B cell (primary cell): ENCODE data around the gene ERVW-1. TPM values are rescaled to one million over a fixed set of nuclear protein-coding genes. Genes with fewer than 3 reads are reported as not detected.

ENCODE experiments used
- ATAC-seq: fragments of 200-7000 bp; cut with Tn5 transposase; one replicate; pipeline ENCODE4 v1.10.0; 2021; ENCODE audit warnings: low read depth, mild to moderate bottlenecking, moderate number of reproducible peaks, moderate library complexity
- CTCF ChIA-PET: fragments of 350-600 bp; sonication (Branson Sonifier 250); formaldehyde crosslinking; loops from one replicate; lab custom pipeline; 2021; ENCODE audit warnings: antibody characterized with exemption, inconsistent platforms; lab: Charles Lee
- POLR2A ChIA-PET: fragments of 350-600 bp; sonication (Branson Sonifier 250); formaldehyde crosslinking; loops from one replicate; lab custom pipeline; 2021; ENCODE audit warnings: antibody characterized with exemption; lab: Charles Lee
- DNase-seq: peaks from one replicate; pipeline ENCODE4 v3.0.0; 2013
- H2AFZ ChIP-seq: 2 replicates; pipeline ENCODE4 v1.6.1; 2012; ENCODE audit warnings: mild to moderate bottlenecking, low read depth, low read length; ENCODE audit not compliant: insufficient read depth, poor library complexity, severe bottlenecking
- H3K27ac ChIP-seq, 2 donors: 1 replicate in 1 of 2; 2 replicates in 1 of 2; pipeline ENCODE4 v1.5.1; 2012 to 2013; ENCODE audit warnings: low read length in 2 of 2, mild to moderate bottlenecking in 2 of 2, moderate library complexity in 1 of 2
- H3K27me3 ChIP-seq, 4 experiments: fragments of 200-600 bp in 1 of 4; sonication (generic) in 1 of 4; replicated peaks in 1 of 4; 1 replicate in 2 of 4; 2 replicates in 2 of 4; pipeline versions ENCODE4 v1.6.1 to v1.7.0; 2013 to 2016; ENCODE audit warnings: low read length in 3 of 4, mild to moderate bottlenecking in 2 of 4, mixed read lengths in 1 of 4, moderate library complexity in 1 of 4; ENCODE audit not compliant: insufficient read depth in 4 of 4, control insufficient read depth in 3 of 4; ENCODE audit errors: control extremely low read depth in 1 of 4
- H3K36me3 ChIP-seq, 2 experiments: replicated peaks in 1 of 2; 1 replicate in 1 of 2; 2 replicates in 1 of 2; pipeline versions ENCODE4 v1.6.1 to v1.7.1; 2013; ENCODE audit warnings: low read length in 1 of 2; ENCODE audit not compliant: insufficient read depth in 2 of 2, control insufficient read depth in 1 of 2; ENCODE audit errors: control extremely low read depth in 1 of 2, extremely low read depth in 1 of 2
- H3K4me1 ChIP-seq, 2 donors: fragments of 200-600 bp in 1 of 2; sonication (generic) in 1 of 2; 1 replicate in 1 of 2; 2 replicates in 1 of 2; pipeline versions ENCODE4 v1.5.1 to v1.6.1; 2013 to 2017; ENCODE audit warnings: low read length in 2 of 2; ENCODE audit not compliant: control insufficient read depth in 2 of 2, insufficient read depth in 2 of 2
- H3K4me2 ChIP-seq: replicated peaks from 2 replicates; pipeline ENCODE3; 2012; ENCODE audit warnings: mild to moderate bottlenecking, low read depth, low read length; ENCODE audit not compliant: poor library complexity, severe bottlenecking
- H3K4me3 ChIP-seq, 5 experiments: fragments of 200-600 bp in 1 of 5; sonication (generic) in 1 of 5; 1 replicate in 3 of 5; 2 replicates in 2 of 5; pipeline versions ENCODE4 v1.5.1 to v1.7.0; 2011 to 2016; ENCODE audit warnings: low read length in 4 of 5, mild to moderate bottlenecking in 4 of 5, low read depth in 2 of 5, control low read depth in 1 of 5, moderate library complexity in 1 of 5; ENCODE audit not compliant: insufficient read depth in 1 of 5; ENCODE audit errors: control extremely low read depth in 1 of 5, extremely low read depth in 1 of 5
- H3K79me2 ChIP-seq: fragments of 200-600 bp; sonication (generic); one replicate; pipeline ENCODE4 v1.6.0; 2016; ENCODE audit warnings: low read length; ENCODE audit not compliant: control insufficient read depth, insufficient read depth
- H3K9ac ChIP-seq: fragments of 200-600 bp; sonication (generic); 2 replicates; pipeline ENCODE4 v1.6.1; 2017; ENCODE audit warnings: mild to moderate bottlenecking, low read length, moderate library complexity
- H3K9me3 ChIP-seq, 3 donors: one replicate each; pipeline versions ENCODE4 v1.6.1 to v1.7.1; 2013; ENCODE audit warnings: low read length in 2 of 3; ENCODE audit not compliant: control insufficient read depth in 2 of 3, insufficient read depth in 1 of 3; ENCODE audit errors: control extremely low read depth in 1 of 3
- H4K20me1 ChIP-seq: 2 replicates; pipeline ENCODE4 v1.6.0; 2012; ENCODE audit warnings: mild to moderate bottlenecking, low read length; ENCODE audit not compliant: insufficient read depth, control insufficient read depth, poor library complexity, severe bottlenecking
- H3K27ac Mint-ChIP-seq: one replicate; pipeline ENCODE4 v1.8.0; 2021; ENCODE audit warnings: mixed read lengths
- H3K27me3 Mint-ChIP-seq: one replicate; pipeline ENCODE4 v1.8.0; 2021; ENCODE audit warnings: mixed read lengths
- H3K4me1 Mint-ChIP-seq: one replicate; pipeline ENCODE4 v1.8.0; 2021; ENCODE audit warnings: mixed read lengths
- H3K4me3 Mint-ChIP-seq: one replicate; pipeline ENCODE4 v1.8.0; 2021; ENCODE audit warnings: mixed read lengths
- H3K9me3 Mint-ChIP-seq: one replicate; pipeline ENCODE4 v1.8.0; 2022; ENCODE audit warnings: mixed read lengths; ENCODE audit not compliant: insufficient read depth
- CTCF ChIP-seq: fragments of 200-600 bp; IDR thresholded peaks from one replicate; pipeline ENCODE4 v1.8.0; 2022; ENCODE audit warnings: antibody characterized with exemption, mild to moderate bottlenecking
- EZH2 ChIP-seq: IDR thresholded peaks from 2 replicates; pipeline ENCODE4 v1.6.1; 2012; ENCODE audit warnings: borderline replicate concordance, low read depth, mild to moderate bottlenecking, moderate library complexity, low read length; ENCODE audit not compliant: insufficient read depth, poor library complexity, severe bottlenecking
- WGBS: methylation state at CpG from one replicate; pipeline ENCODE4 v1.1.5; 2013; ENCODE audit warnings: missing lambda C conversion rate; ENCODE audit not compliant: insufficient coverage; 5-methylcytosine and 5-hydroxymethylcytosine counted together
- intact Hi-C: fragments of 100-400 bp; cut with micrococcal nuclease; formaldehyde crosslinking; loops from one replicate; pipeline ENCODE4 v1.10.0; 2022
- polyA plus RNA-seq: library from polyadenylated mRNA; depleted of rRNA; stranded (reverse); fragments of >200 nt; gene quantifications from 2 replicates; pipeline ENCODE4 v1.2.3, GENCODE V29; 2012
- total RNA-seq, 2 donors: library from RNA; stranded (reverse); fragments of 120-200 nt in 1 of 2; gene quantifications; 1 replicate in 1 of 2; 2 replicates in 1 of 2; pipeline versions ENCODE4 v1.2.3 to v1.2.4, GENCODE V29; 2013 to 2022

The ERVW-1 gene
- total and polyA plus RNA-seq, 2 donors (not counting 1 experiment from before 2014, with no cell fraction given): not detected

GRCh38 chr7:92464515-92464914, 13.2 kb downstream of the ERVW-1 start:
- intact Hi-C loops: loop anchor here (5.0 kb wide), 1 partner anchor 42 kb away; no protein-coding TSS in a partner anchor
- Mint-ChIP-seq H3K9me3 (peaks cover 2% of the 10 kb centered on the region), H3K27me3 (no peaks in the 10 kb centered on the region), H3K4me3 (no peak overlapping the region), H3K27ac (no peak overlapping the region), H3K4me1 (no peaks in the 10 kb centered on the region)
- TF ChIP-seq EZH2: no peak
- TF ChIP-seq CTCF: no peak
- POLR2A ChIA-PET: no interaction called here
- CTCF ChIA-PET: interaction anchor here (1.3 kb wide), 1 partner anchor 39 kb away, joined by 4 read pairs; no protein-coding TSS in a partner anchor
- Histone ChIP-seq H3K4me2 (no peak overlapping the region), H3K9me3 (peaks cover 0 to 11% (median 0%) of the 10 kb centered on the region in 3 donors), H3K79me2 (no peaks in the 10 kb centered on the region), H2AFZ (no peak overlapping the region), H3K27ac (no peak overlapping the region), H3K9ac (no peak overlapping the region), H3K4me1 (no peaks in the 10 kb centered on the region), H3K4me3 (no peak overlapping the region), H4K20me1 (no peaks in the 10 kb centered on the region), H3K36me3 (no peaks in the 10 kb centered on the region), H3K27me3 (no peaks in the 10 kb centered on the region)
- WGBS: 89% methylated on average over 2 of the region's 3 CpGs
- no peak for ATAC-seq
- DNase-seq: no peak

- Histone ChIP-seq H3K27me3 (no peaks in the 10 kb centered on the region), H3K27ac (no peak overlapping the region), H4K20me1 (no peaks in the 10 kb centered on the region), H3K4me3 (no peak overlapping the region), H3K4me2 (no peak overlapping the region), H3K9ac (no peak overlapping the region), H3K79me2 (no peaks in the 10 kb centered on the region), H3K36me3 (peaks cover 0 to 2% of the 10 kb centered on the region in 2 experiments), H3K4me1 (no peaks in the 10 kb centered on the region), H2AFZ (no peak overlapping the region), H3K9me3 (no peaks in the 10 kb centered on the region)
- DNase-seq (no peak), ATAC-seq (no peak)
- Mint-ChIP-seq H3K27me3 (no peaks in the 10 kb centered on the region), H3K4me1 (no peaks in the 10 kb centered on the region), H3K27ac (no peak overlapping the region), H3K9me3 (no peaks in the 10 kb centered on the region), H3K4me3 (no peak overlapping the region)
- intact Hi-C loops: loop anchor here (5.0 kb wide), 1 partner anchor 40 kb away; no protein-coding TSS in a partner anchor
- WGBS: no CpG with 5 or more reads among the region's 3 CpGs
- ChIA-PET POLR2A (no interaction called here), CTCF (interaction anchor here (1.6 kb wide), 1 partner anchor 15 kb away, joined by 4 read pairs; the partner anchor contains the start of gene GATAD1)
- TF ChIP-seq EZH2 (no peak), CTCF (no peak)
Measured at GRCh38 chr7:92462560-92462959, 15.2 kb downstream of the ERVW-1 start.
